Right atrium auricular region (tissue), 2 donors: ENCODE data around the gene ABI2. TPM values are rescaled to one million over a fixed set of nuclear protein-coding genes. Genes with fewer than 3 reads are reported as not detected.
"Not testable (repeated sequence)": the region's sequence is repeated elsewhere in the genome, so short reads cannot be mapped to it uniquely, and the experiment has no call there.

Experiments
- DNase-seq: peaks from one replicate; pipeline ENCODE4 v3.0.0-alpha.2; 2019; ENCODE audit warnings: low spot score
- H3K27ac ChIP-seq, 2 donors: fragments of 200-600 bp; sonication (generic); 1 replicate in 1 of 2; 2 replicates in 1 of 2; pipeline ENCODE4 v1.5.1; 2016 to 2019
- H3K27me3 ChIP-seq, 2 donors: fragments of 200-600 bp; sonication (generic); one replicate each; pipeline versions ENCODE4 v1.5.1 to v1.6.0; 2017 to 2019
- H3K36me3 ChIP-seq: fragments of 200-600 bp; sonication (generic); one replicate; pipeline ENCODE4 v1.5.1; 2016
- H3K4me1 ChIP-seq, 2 donors: fragments of 200-600 bp; sonication (generic); one replicate each; pipeline versions ENCODE4 v1.5.1 to v1.6.0; 2017 to 2019
- H3K4me3 ChIP-seq, 2 donors: fragments of 200-600 bp; sonication (generic); 1 replicate in 1 of 2; 2 replicates in 1 of 2; pipeline ENCODE4 v1.5.1; 2017 to 2019; ENCODE audit warnings: mild to moderate bottlenecking in 1 of 2, moderate library complexity in 1 of 2
- H3K9me3 ChIP-seq, 2 donors: fragments of 200-600 bp; sonication (generic); one replicate each; pipeline ENCODE4 v1.5.1; 2019
- CTCF ChIP-seq, 2 donors: fragments of 200-600 bp; sonication (generic); IDR thresholded peaks; one replicate each; pipeline ENCODE4 v1.5.1; 2019; ENCODE audit warnings: antibody characterized with exemption in 2 of 2
- total RNA-seq, 2 donors: library from RNA; depleted of rRNA; stranded (reverse); fragments of >200 nt; gene quantifications; one replicate each; pipeline ENCODE4 v1.1.0, GENCODE V29; 2016

Gene ABI2
- total RNA-seq, 2 donors from 2014 or later, result 41.5 to 52.0 TPM

GRCh38 chr2:203379156-203379555 lies 51.0 kb downstream of the ABI2 start:
- no peak for DNase-seq
- H3K4me1 ChIP-seq, result no peaks in the 10 kb centered on the region
- TF ChIP-seq CTCF (IDR thresholded peaks at IDR 0.05), result no peak
- H3K4me3 ChIP-seq, result no peak overlapping the region
- no peaks in the 10 kb centered on the region for H3K36me3 ChIP-seq
- H3K9me3 ChIP-seq, result no peaks in the 10 kb centered on the region
- H3K27me3 ChIP-seq, result no peaks in the 10 kb centered on the region
- no peak overlapping the region for H3K27ac ChIP-seq

DNA sequence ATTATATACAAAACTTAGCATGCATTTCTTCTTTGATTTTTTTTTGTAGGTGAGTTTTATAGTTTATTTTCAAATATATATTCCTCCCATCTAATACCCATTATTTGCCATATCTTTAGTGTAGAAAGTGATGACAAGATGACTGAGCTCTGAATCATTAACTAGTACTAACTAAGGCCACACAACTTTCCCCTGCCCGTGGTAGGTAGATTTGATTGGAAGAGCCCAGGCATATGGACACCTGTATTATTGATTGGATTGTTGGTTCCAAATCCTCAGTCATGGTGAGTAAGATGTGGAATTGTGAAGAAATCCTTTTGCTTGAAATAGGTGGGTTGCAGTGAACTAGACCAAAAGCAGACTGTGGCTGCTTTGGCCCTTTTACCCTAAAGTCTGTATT lies 54.8 kb downstream of the ABI2 start:
- Histone ChIP-seq H3K4me3 (no peak overlapping the region), H3K27me3 (no peaks in the 10 kb centered on the region), H3K4me1 (no peaks in the 10 kb centered on the region), H3K36me3 (no peaks in the 10 kb centered on the region), H3K9me3 (no peaks in the 10 kb centered on the region), H3K27ac (no peak overlapping the region)
- no peak for DNase-seq
- TF ChIP-seq CTCF (IDR thresholded peaks at IDR 0.05), result no peak

- not testable (repeated sequence) for H3K27ac ChIP-seq, H3K27me3 ChIP-seq, H3K9me3 ChIP-seq, H3K4me3 ChIP-seq, H3K4me1 ChIP-seq, DNase-seq, H3K36me3 ChIP-seq
Observed at GRCh38 chr2:203388153-203388552, 60.0 kb downstream of the ABI2 start.

DNA sequence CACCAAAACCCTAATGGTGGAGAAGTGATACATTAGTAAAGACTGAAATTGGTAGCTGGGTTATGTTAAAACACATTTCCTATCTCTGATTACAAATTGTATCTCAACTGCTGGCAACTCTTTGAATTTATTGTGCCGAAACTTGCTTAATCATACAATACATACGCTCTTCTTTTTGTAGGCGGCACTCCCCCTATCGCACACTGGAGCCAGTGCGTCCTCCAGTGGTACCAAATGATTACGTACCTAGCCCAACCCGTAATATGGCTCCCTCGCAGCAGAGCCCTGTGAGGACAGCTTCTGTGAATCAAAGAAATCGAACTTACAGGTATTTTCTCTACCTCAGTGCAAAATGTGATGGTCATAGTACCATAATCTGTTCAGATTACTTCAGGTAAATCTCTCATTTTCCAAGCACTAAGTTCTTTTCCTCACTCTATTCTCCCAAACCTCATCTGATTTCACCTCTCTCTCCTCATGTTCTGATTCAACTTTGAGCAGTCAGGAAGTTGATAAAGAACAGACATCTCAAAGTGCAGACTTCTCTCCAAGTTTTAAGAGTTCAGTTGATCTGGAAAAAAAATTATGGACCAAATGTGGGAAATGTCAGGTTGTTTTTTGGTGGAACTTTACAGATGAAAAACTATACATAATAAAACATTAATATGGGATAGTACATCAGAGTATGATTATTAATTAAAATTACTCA lies 66.5 kb downstream of the ABI2 start:
- no peaks in the 10 kb centered on the region for H3K27me3 ChIP-seq
- peaks cover 0 to 4% of the 10 kb centered on the region in 2 donors for H3K4me1 ChIP-seq
- no peak overlapping the region for H3K27ac ChIP-seq
- TF ChIP-seq CTCF (IDR thresholded peaks at IDR 0.05), result no peak
- H3K36me3 ChIP-seq, result peaks cover 9% of the 10 kb centered on the region
- H3K4me3 ChIP-seq, result no peak overlapping the region
- no peaks in the 10 kb centered on the region for H3K9me3 ChIP-seq
- no peak for DNase-seq

DNA sequence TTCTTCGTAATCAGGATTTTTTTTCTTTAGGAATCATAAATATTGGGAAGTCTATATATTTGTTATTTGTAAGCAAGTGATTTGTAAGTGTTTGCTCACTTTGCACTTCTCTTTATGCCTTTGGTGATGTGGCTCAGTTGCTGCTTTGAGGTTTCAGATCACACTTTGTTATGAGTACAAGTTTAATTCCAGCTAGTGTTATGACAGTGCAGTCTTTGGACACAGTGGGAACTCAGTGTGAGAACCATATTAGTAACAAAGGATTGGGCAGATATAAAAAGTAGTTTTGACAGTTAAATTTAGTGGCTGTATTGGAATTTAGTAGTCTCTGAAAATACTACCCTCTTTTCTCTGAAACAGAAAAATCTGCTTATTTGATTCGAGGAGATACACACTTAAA lies 67.7 kb downstream of the ABI2 start:
- no peak for TF ChIP-seq CTCF (IDR thresholded peaks at IDR 0.05)
- Histone ChIP-seq H3K4me1 (peaks cover 0 to 4% of the 10 kb centered on the region in 2 donors), H3K36me3 (peaks cover 9% of the 10 kb centered on the region), H3K27me3 (no peaks in the 10 kb centered on the region), H3K9me3 (no peaks in the 10 kb centered on the region), H3K4me3 (no peak overlapping the region), H3K27ac (peak overlapping the region in 1 of 2 donors; percentile 16)
- no peak for DNase-seq

- H3K27me3 ChIP-seq, result no peaks in the 10 kb centered on the region
- H3K36me3 ChIP-seq, result peaks cover 9% of the 10 kb centered on the region
- H3K4me3 ChIP-seq, result no peak overlapping the region
- H3K27ac ChIP-seq, result no peak overlapping the region
- TF ChIP-seq CTCF (IDR thresholded peaks at IDR 0.05), result peak in 1 of 2 donors; percentile 37
- H3K9me3 ChIP-seq, result no peaks in the 10 kb centered on the region
- peaks cover 0 to 4% of the 10 kb centered on the region in 2 donors for H3K4me1 ChIP-seq
- DNase-seq, result no peak
Observed at GRCh38 chr2:203396667-203397066, 68.5 kb downstream of the ABI2 start.
